Activated B cell treated with CpG ODN at 0.5 μM for 24 hours (primary cell): ENCODE data around the gene FARSA. TPM values are rescaled to one million over a fixed set of nuclear protein-coding genes. Genes with fewer than 3 reads are reported as not detected.
A peak's percentile ranks its signal among the peaks of the same experiment; 100 is the strongest.
"Not testable (repeated sequence)": the region's sequence is repeated elsewhere in the genome, so short reads cannot be mapped to it uniquely, and the experiment has no call there.

Experiments
- ATAC-seq: fragments of 200-7000 bp; cut with Tn5 transposase; one replicate; pipeline ENCODE4 v1.10.0; 2021; ENCODE audit warnings: low read depth, mild to moderate bottlenecking, moderate library complexity
- CTCF ChIA-PET: fragments of 350-600 bp; sonication (Branson Sonifier 250); formaldehyde crosslinking; loops from one replicate; lab custom pipeline; 2021; ENCODE audit warnings: antibody characterized with exemption; lab: Charles Lee
- POLR2A ChIA-PET: fragments of 350-600 bp; sonication (Branson Sonifier 250); formaldehyde crosslinking; loops from one replicate; lab custom pipeline; 2021; ENCODE audit warnings: antibody characterized with exemption; lab: Charles Lee
- DNase-seq: peaks from one replicate; pipeline ENCODE4 v3.0.0; 2022
- H3K27ac Mint-ChIP-seq: one replicate; pipeline ENCODE4 v1.8.0; 2020; ENCODE audit warnings: mixed read lengths
- H3K27me3 Mint-ChIP-seq: one replicate; pipeline ENCODE4 v1.8.0; 2021; ENCODE audit warnings: mixed read lengths
- H3K36me3 Mint-ChIP-seq: one replicate; pipeline ENCODE4 v1.8.0; 2021; ENCODE audit warnings: low read depth, mixed read lengths
- H3K4me1 Mint-ChIP-seq: one replicate; pipeline ENCODE4 v1.8.0; 2021; ENCODE audit warnings: mixed read lengths
- H3K4me3 Mint-ChIP-seq: one replicate; pipeline ENCODE4 v1.8.0; 2020; ENCODE audit warnings: mild to moderate bottlenecking, mixed read lengths
- H3K9me3 Mint-ChIP-seq: one replicate; pipeline ENCODE4 v1.8.0; 2020; ENCODE audit warnings: mixed read lengths
- intact Hi-C: fragments of 100-400 bp; cut with micrococcal nuclease; formaldehyde crosslinking; loops from one replicate; pipeline ENCODE4 v1.15.1; 2024
- total RNA-seq: library from RNA; stranded (reverse); gene quantifications from 2 replicates; pipeline ENCODE4 v1.2.3, GENCODE V29; 2022
- TF ChIP-seq, protein P1 (sequence below): fragments of 200-600 bp; IDR thresholded peaks from one replicate; pipeline ENCODE4 v1.8.0; 2022; ENCODE audit warnings: antibody characterized with exemption, mild to moderate bottlenecking

Gene FARSA
- total RNA-seq, 1 donor from 2014 or later, result 76.1 TPM

DNA sequence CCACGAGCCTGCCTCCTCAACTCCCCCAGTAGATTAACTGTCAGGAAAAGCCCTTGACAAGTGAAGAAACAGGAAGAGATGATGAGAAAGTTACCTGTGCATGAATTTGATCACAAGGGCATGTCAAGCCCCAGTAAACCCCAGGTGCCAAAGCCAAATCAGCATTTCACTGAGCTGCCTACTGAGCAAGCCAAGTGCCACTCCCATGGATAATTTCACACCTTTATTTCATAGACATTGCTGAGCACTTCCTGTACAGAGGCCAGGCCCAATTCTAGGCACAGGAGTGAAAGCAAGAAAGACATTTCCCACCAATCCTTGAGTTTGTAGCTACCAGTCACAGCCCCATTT is 21.1 kb upstream of the FARSA start:
- Mint-ChIP-seq H3K4me1 (peaks cover 33% of the 10 kb centered on the region), H3K27me3 (no peaks in the 10 kb centered on the region), H3K9me3 (no peaks in the 10 kb centered on the region), H3K27ac (peak overlapping the region; percentile 72), H3K36me3 (peaks cover 57% of the 10 kb centered on the region), H3K4me3 (peak overlapping the region; percentile 25)
- POLR2A ChIA-PET, result interaction anchor here (0.9 to 5.4 kb wide), 7 partner anchors 8 to 64 kb away, joined by 4 to 37 read pairs (median 8); partner anchors contain the start of genes CALR, FARSA, GCDH and RAD23A
- intact Hi-C loops, result no loop called here
- DNase-seq, result no peak
- CTCF ChIA-PET, result interaction anchor here (2.6 kb wide), 1 partner anchor 11 kb away, joined by 12 read pairs; no protein-coding TSS in a partner anchor
- TF ChIP-seq, protein P1, sequence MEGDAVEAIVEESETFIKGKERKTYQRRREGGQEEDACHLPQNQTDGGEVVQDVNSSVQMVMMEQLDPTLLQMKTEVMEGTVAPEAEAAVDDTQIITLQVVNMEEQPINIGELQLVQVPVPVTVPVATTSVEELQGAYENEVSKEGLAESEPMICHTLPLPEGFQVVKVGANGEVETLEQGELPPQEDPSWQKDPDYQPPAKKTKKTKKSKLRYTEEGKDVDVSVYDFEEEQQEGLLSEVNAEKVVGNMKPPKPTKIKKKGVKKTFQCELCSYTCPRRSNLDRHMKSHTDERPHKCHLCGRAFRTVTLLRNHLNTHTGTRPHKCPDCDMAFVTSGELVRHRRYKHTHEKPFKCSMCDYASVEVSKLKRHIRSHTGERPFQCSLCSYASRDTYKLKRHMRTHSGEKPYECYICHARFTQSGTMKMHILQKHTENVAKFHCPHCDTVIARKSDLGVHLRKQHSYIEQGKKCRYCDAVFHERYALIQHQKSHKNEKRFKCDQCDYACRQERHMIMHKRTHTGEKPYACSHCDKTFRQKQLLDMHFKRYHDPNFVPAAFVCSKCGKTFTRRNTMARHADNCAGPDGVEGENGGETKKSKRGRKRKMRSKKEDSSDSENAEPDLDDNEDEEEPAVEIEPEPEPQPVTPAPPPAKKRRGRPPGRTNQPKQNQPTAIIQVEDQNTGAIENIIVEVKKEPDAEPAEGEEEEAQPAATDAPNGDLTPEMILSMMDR, result no peak
- ATAC-seq, result no peak

DNA sequence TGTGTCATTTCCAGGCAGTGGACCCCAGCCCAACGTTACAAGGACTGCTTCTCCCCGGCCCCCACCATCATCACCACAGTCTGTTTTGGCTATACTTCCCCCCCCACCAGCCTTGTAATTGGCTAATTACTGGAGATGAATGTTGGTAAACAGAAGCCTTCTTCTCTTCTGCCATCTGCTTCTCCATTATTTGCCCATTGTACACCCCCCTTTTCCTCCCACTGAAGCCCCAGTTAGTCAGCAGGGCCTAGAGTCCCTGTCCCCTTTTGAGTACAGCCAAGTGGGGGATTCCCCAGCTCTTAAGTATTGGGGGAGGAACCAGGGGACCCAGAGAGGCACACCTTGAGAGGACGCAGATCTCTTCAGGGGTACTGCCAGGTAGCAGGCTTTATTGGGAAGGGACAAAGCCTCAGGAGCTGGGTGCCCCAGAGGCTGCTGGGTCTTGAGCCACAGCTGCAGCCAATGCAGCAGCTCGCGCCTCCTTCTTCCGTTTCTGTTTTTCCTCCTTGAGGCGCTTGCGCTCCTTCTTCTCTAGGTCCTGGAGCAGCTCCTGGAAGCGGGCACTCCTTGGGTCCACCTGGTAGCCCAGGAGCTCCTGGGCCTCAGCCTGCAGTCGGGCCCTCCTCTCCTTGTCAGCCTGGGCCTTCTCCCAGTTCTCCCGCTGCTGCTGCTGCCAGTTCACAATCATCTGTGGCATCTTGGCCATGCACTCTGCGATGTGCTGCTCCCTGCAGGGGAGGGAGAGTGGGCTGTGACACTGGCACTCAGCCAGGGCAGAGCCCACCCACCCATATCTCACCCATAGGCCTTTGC is 20.5 kb upstream of the FARSA start:
- intact Hi-C loops, result no loop called here
- ATAC-seq, result no peak
- H3K27ac Mint-ChIP-seq, result peak overlapping the region; percentile 72
- ChIA-PET POLR2A (interaction anchor here (0.9 to 5.4 kb wide), 8 partner anchors 8 to 35 kb away, joined by 3 to 37 read pairs (median 6); partner anchors contain the start of genes CALR, FARSA, RAD23A and SYCE2), CTCF (interaction anchor here (2.6 kb wide), 1 partner anchor 12 kb away, joined by 12 read pairs; no protein-coding TSS in a partner anchor)
- peaks cover 33% of the 10 kb centered on the region for H3K4me1 Mint-ChIP-seq
- H3K4me3 Mint-ChIP-seq, result peak overlapping the region; percentile 25
- no peaks in the 10 kb centered on the region for H3K27me3 Mint-ChIP-seq
- TF ChIP-seq, protein P1, result no peak
- no peaks in the 10 kb centered on the region for H3K9me3 Mint-ChIP-seq
- peaks cover 63% of the 10 kb centered on the region for H3K36me3 Mint-ChIP-seq
- DNase-seq, result no peak

DNA sequence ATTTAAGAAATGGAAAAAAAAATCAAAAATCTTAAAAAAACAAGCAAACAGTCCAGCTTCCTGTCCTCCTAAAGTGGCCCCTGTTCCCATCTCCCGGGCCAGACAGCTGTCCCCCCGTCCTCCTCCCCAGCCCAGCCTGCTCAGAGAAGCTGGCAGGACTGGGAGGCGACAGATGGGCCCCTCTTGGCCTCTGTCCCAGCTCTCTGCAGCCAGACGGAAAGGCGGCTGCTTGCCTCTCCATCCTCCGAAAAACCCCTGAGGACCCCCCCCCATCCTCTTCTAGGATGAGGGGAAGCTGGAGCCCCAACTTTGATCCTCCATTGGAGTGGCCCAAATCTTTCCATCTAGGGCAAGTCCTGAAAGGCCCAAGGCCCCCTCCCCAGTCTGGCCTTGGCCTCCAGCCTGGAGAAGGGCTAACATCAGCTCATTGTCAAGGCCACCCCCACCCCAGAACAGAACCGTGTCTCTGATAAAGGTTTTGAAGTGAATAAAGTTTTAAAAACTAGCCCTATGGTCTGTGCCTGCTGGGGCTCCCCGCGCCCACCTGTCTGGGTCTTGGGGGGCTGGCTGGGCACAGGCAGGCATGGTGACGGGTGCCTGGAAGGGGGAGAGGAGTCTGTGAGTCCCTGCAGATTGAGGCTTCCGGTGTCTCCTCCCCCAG is 19.8 kb upstream of the FARSA start:
- H3K4me3 Mint-ChIP-seq, result no peak overlapping the region

DNA sequence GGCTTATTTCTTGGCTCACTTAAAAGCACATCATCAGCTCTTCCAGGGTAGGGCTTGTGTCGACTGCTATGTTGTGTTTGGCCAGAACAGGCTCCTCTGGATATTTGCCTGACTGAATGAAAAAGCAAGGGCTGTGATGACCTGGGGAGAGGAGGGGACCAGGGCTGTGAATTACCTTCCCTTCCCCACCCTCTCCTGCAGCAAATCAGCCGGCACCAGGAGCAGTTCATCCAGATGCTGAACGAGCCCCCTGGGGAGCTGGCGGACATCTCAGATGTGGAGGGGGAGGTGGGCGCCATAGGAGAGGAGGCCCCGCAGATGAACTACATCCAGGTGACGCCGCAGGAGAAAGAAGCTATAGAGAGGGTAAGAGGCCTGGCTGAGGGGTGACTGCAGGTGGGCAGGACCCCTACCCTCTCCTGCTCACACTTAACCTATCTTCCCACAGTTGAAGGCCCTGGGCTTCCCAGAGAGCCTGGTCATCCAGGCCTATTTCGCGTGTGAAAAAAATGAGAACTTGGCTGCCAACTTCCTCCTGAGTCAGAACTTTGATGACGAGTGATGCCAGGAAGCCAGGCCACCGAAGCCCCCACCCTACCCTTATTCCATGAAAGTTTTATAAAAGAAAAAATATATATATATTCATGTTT is 19.1 kb upstream of the FARSA start:
- ChIA-PET CTCF (interaction anchor here (2.6 kb wide), 1 partner anchor 13 kb away, joined by 12 read pairs; no protein-coding TSS in a partner anchor), POLR2A (interaction anchor here (0.5 to 5.4 kb wide), 8 partner anchors 9 to 293 kb away, joined by 3 to 37 read pairs (median 6); partner anchors contain the start of genes CALR and FARSA)
- ATAC-seq (no peak), DNase-seq (no peak)
- Mint-ChIP-seq H3K4me1 (peaks cover 35% of the 10 kb centered on the region), H3K4me3 (no peak overlapping the region), H3K27ac (no peak overlapping the region), H3K36me3 (peaks cover 76% of the 10 kb centered on the region), H3K9me3 (no peaks in the 10 kb centered on the region), H3K27me3 (no peaks in the 10 kb centered on the region)
- TF ChIP-seq, protein P1, result no peak
- intact Hi-C loops, result no loop called here

More for the DNA sequence above, 19.8 kb upstream of the FARSA start:
- CTCF ChIA-PET, result interaction anchor here (2.6 kb wide), 1 partner anchor 12 kb away, joined by 12 read pairs; no protein-coding TSS in a partner anchor
- H3K36me3 Mint-ChIP-seq, result peaks cover 70% of the 10 kb centered on the region
- intact Hi-C loops, result no loop called here
- peaks cover 33% of the 10 kb centered on the region for H3K4me1 Mint-ChIP-seq
- H3K27me3 Mint-ChIP-seq, result no peaks in the 10 kb centered on the region
- no peaks in the 10 kb centered on the region for H3K9me3 Mint-ChIP-seq
- no peak for ATAC-seq
- TF ChIP-seq, protein P1, result no peak
- POLR2A ChIA-PET, result interaction anchor here (0.5 to 5.4 kb wide), 8 partner anchors 9 to 292 kb away, joined by 3 to 37 read pairs (median 6); partner anchors contain the start of genes CALR and FARSA
- no peak overlapping the region for H3K27ac Mint-ChIP-seq
- DNase-seq, result no peak

DNA sequence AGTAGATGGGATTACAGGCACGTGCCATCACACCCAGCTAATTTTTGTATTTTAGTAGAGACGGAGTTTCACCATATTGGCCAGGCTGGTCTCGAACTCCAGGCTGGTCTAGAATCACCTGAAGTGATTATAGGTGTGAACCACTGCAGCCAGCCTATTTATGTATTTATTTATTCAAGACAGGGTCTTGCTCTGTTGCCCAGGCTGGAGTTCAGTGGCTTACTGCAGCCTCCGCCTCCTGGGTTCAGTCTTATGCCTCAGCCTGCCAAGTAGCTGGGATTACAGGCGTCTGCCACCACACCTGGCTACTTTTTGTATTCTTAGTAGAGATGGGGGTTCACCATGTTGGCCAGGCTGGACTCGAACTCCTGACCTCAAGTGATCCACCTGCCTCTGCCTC is 18.5 kb upstream of the FARSA start:
- ATAC-seq, H3K4me3 Mint-ChIP-seq, CTCF ChIA-PET, H3K27me3 Mint-ChIP-seq, DNase-seq, H3K9me3 Mint-ChIP-seq, H3K27ac Mint-ChIP-seq, intact Hi-C loops: not testable (repeated sequence)
- peaks cover 77% of the 10 kb centered on the region for H3K36me3 Mint-ChIP-seq
- POLR2A ChIA-PET, result interaction anchor here (0.9 to 1.7 kb wide), 3 partner anchors 13 to 142 kb away, joined by 3 to 6 read pairs (median 4); partner anchors contain the start of gene FARSA
- H3K4me1 Mint-ChIP-seq, result peaks cover 36% of the 10 kb centered on the region
